Neutrophil (primary cell): ENCODE measurements around the gene VWA3A.

Experiments used
- H3K27ac ChIP-seq: fragments of 200-600 bp; sonication (generic); 2 replicates; pipeline ENCODE4 v1.5.1; 2016; ENCODE audit warnings: mild to moderate bottlenecking, moderate library complexity
- H3K27me3 ChIP-seq: fragments of 200-600 bp; sonication (generic); 2 replicates; pipeline ENCODE4 v1.6.0; 2016; ENCODE audit warnings: mild to moderate bottlenecking
- H3K36me3 ChIP-seq: fragments of 200-600 bp; sonication (generic); 2 replicates; pipeline ENCODE4 v1.5.1; 2017
- H3K4me1 ChIP-seq, 2 experiments: fragments of 200-600 bp in 1 of 2; sonication (generic) in 1 of 2; 1 replicate in 1 of 2; 2 replicates in 1 of 2; pipeline versions ENCODE4 v1.5.1 to v1.6.1; 2013 to 2016; ENCODE audit warnings: low read depth in 1 of 2, low read length in 1 of 2, mild to moderate bottlenecking in 1 of 2, moderate library complexity in 1 of 2; ENCODE audit not compliant: control insufficient read depth in 1 of 2, insufficient read depth in 1 of 2
- H3K4me3 ChIP-seq, 2 experiments: fragments of 200-600 bp in 1 of 2; sonication (generic) in 1 of 2; 1 replicate in 1 of 2; 2 replicates in 1 of 2; pipeline ENCODE4 v1.5.1; 2013 to 2016; ENCODE audit warnings: low read depth in 1 of 2, low read length in 1 of 2, mild to moderate bottlenecking in 1 of 2, moderate library complexity in 1 of 2
- H3K9me3 ChIP-seq: fragments of 200-600 bp; sonication (generic); 2 replicates; pipeline ENCODE4 v1.5.1; 2016
- CTCF ChIP-seq: fragments of 200-600 bp; sonication (generic); IDR thresholded peaks from 2 replicates; pipeline ENCODE4 v1.5.1; 2016; ENCODE audit warnings: antibody characterized with exemption

VWA3A gene

GRCh38 chr16:22132801-22133200 lies 40.5 kb downstream of the VWA3A start:
- no peaks in the 10 kb centered on the region for H3K9me3 ChIP-seq
- H3K27ac ChIP-seq, result no peak overlapping the region
- H3K36me3 ChIP-seq, result no peaks in the 10 kb centered on the region
- no peak for TF ChIP-seq CTCF
- H3K4me1 ChIP-seq, result no peaks in the 10 kb centered on the region
- H3K27me3 ChIP-seq, result no peaks in the 10 kb centered on the region
- H3K4me3 ChIP-seq, result no peak overlapping the region

DNA sequence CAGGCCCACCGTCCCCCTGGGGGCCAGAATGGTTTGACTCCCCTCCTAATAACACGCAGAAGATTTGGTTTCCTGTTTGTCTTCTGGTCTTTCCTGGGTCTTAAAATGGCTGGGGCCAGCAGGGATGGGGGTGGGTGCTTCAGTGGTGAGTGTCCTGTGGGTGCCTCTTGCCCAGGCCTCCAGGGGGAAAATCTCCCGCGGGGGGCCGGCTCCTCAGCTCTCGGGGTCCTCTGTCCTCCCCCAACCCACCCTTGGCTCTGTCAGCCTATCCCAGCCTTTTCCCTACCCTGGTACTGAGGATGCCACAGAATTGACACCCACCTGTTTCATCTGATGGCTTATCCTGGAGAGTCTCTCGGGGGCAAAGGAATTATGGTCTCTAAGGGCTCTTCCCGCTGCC lies 46.1 kb downstream of the VWA3A start:
- Histone ChIP-seq H3K27ac (no peak overlapping the region), H3K4me3 (no peak overlapping the region), H3K36me3 (no peaks in the 10 kb centered on the region), H3K9me3 (no peaks in the 10 kb centered on the region), H3K4me1 (no peaks in the 10 kb centered on the region), H3K27me3 (no peaks in the 10 kb centered on the region)
- TF ChIP-seq CTCF, result no peak

DNA sequence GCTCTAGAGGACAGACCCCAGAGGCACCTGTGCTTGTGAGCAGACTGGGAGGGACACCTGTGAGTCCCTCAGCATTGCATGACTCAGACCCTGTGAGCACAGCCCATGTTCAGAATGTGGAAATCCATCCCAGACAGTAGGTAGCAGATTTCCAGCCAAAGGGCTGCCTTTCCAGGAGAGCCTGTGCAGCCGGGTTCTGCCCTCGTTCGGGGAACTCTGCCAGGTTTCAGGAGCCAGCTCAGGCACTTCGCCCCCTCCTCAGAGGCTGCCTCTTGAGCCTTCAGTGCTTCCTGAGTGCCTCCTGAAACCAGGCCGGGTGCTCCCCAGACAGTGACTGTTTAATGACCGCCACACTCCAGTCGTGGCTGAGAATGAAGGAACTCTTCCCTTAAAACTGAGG lies 46.7 kb downstream of the VWA3A start:
- Histone ChIP-seq H3K27me3 (no peaks in the 10 kb centered on the region), H3K4me1 (no peaks in the 10 kb centered on the region), H3K4me3 (no peak overlapping the region), H3K27ac (no peak overlapping the region), H3K9me3 (no peaks in the 10 kb centered on the region), H3K36me3 (no peaks in the 10 kb centered on the region)
- TF ChIP-seq CTCF, result no peak

- no peak overlapping the region for H3K4me3 ChIP-seq
- TF ChIP-seq CTCF, result no peak
- H3K27me3 ChIP-seq, result peaks cover 2% of the 10 kb centered on the region
- no peak overlapping the region for H3K27ac ChIP-seq
- H3K36me3 ChIP-seq, result no peaks in the 10 kb centered on the region
- H3K4me1 ChIP-seq, result no peaks in the 10 kb centered on the region
- no peaks in the 10 kb centered on the region for H3K9me3 ChIP-seq
Observed at GRCh38 chr16:22139732-22140131, 47.4 kb downstream of the VWA3A start.

DNA sequence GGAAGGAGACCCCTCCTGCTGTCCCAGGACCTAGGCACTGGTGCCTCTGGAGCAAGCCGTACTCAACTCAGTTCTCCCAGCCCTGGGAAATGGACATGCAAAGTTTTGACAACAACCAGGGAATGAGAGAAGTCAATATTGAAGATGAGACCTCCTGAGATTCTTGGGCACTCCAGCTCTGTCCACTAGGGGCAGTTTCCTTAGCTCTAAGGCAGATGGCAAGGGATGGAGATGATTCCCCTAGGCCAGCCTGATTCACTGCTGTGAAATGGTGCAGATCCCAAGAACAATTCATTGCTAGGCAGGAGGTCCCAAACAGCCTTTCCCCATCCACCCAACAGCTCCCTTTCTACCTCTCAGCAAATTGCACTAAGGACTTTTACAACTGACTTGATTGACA lies 49.4 kb downstream of the VWA3A start:
- Histone ChIP-seq H3K36me3 (no peaks in the 10 kb centered on the region), H3K4me3 (no peak overlapping the region), H3K27me3 (peaks cover 6% of the 10 kb centered on the region), H3K9me3 (no peaks in the 10 kb centered on the region), H3K4me1 (no peaks in the 10 kb centered on the region), H3K27ac (no peak overlapping the region)
- no peak for TF ChIP-seq CTCF

DNA sequence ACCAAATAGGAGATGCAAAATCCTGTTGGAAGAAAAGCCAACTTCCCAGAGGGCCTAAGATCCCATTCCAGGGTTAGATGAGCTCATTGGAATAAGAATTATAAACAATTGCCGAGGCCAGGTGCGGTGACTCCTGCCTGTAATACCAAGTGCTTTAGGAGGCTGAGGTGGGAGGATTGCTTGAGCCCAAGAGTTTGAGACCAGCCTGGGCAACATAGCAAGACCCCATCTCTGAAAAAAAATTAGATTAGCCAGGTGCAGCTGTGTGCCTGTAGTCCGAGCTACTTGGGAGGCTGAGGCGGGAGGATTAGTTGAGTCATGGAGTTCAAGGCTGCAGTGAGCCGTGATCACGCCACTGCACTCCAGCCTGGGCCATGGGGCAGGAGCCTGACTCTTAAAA lies 52.2 kb downstream of the VWA3A start:
- no peak overlapping the region for H3K4me3 ChIP-seq
- no peak overlapping the region for H3K27ac ChIP-seq
- no peaks in the 10 kb centered on the region for H3K4me1 ChIP-seq
- H3K27me3 ChIP-seq, result peaks cover 6% of the 10 kb centered on the region
- no peaks in the 10 kb centered on the region for H3K9me3 ChIP-seq
- TF ChIP-seq CTCF, result no peak
- no peaks in the 10 kb centered on the region for H3K36me3 ChIP-seq
